ENCODE measurements around the gene VPS52.
"Not testable (repeated sequence)": the region's sequence is repeated elsewhere in the genome, so short reads cannot be mapped to it uniquely, and the experiment has no call there.

The VPS52 gene

DNA sequence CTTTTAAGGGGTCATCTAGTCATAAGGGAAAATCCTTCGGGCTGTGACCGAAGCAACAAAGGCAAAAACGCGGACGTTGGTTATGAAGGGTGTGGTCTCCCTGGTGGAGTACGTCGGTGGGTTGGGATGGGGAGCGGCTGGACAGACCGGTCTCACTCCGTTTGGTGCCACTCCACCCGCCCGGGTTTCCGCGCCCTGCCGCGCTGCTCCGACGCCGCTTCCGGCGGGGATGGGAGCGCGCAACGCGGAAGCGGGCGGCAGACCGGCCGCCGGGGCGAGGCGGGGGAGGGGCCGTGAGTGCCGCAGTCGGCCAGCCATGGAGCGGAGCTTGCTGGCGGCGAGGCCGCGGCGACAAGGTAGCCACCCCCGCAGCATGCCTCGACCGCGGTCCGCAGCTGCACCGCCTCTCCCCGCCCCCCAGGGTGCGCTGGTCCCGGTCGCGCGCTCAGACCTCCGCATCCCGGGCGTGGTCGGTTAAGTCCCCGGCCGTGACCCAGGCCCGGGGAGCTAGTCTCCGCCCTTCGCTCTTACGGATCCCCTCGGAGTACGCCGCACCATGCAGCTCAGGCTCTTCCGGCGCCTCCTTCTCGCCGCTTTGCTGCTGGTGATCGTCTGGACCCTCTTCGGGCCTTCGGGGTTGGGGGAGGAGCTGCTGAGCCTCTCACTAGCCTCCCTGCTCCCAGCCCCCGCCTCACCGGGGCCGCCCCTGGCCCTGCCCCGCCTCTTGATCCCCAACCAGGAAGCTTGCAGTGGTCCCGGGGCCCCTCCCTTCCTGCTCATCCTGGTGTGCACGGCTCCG is 5.4 kb upstream of the VPS52 start, which contains the start of gene B3GALT4:
B3GALT4 (plus strand) TSS at position 260 of the 799 bp plus-strand sequence; CDS start at position 557, 297 bp downstream.
- Histone ChIP-seq H4K8ac (ENCODE audit: low read depth, low read length) (no peak within 1 kb of the TSS), H3K9me3 (replicated peaks in 1 of 2; ENCODE audit: control insufficient read depth in 2 of 2, insufficient read depth in 1 of 2, low read depth in 1 of 2, low read length in 2 of 2) (no peaks in the 10 kb centered on the region), H2AFZ (ENCODE audit: low read length) (peak within 1 kb of the TSS; percentile 86), H3K23ac (ENCODE audit: low read depth, low read length, poor library complexity) (peak within 1 kb of the TSS; percentile 99), H3K27ac (replicated peaks; ENCODE audit: low read length) (peak within 1 kb of the TSS; percentile 89), H3K4me1 (ENCODE audit: control insufficient read depth in 2 of 2, insufficient read depth in 1 of 2, low read depth in 1 of 2, low read length in 2 of 2) (peaks cover 20 to 27% of the 10 kb centered on the region in 2 donors), H3K14ac (ENCODE audit: low read length) (no peak within 1 kb of the TSS), H2BK12ac (ENCODE audit: low read length) (peak within 1 kb of the TSS; percentile 47), H3K36me3 (replicated peaks in 1 of 2; ENCODE audit: control insufficient read depth in 2 of 2, insufficient read depth in 2 of 2, low read length in 2 of 2) (peaks cover 46 to 81% of the 10 kb centered on the region in 2 donors), H2BK120ac (ENCODE audit: low read depth, low read length) (peak within 1 kb of the TSS; percentile 73), H3K4me2 (ENCODE audit: insufficient read depth, low read length, poor library complexity, severe bottlenecking) (peak within 1 kb of the TSS; percentile 88), H3K79me1 (ENCODE audit: low read depth, low read length) (peaks cover 10% of the 10 kb centered on the region), H2BK15ac (ENCODE audit: low read length) (peak within 1 kb of the TSS; percentile 69), H3K27me3 (ENCODE audit: control insufficient read depth in 3 of 3, insufficient read depth in 3 of 3, low read depth in 1 of 3, low read length in 3 of 3) (no peaks in the 10 kb centered on the region), H3K4me3 (ENCODE audit: low read length in 2 of 2) (peak within 1 kb of the TSS; percentile 42 to 79), H2BK5ac (ENCODE audit: low read length) (peak within 1 kb of the TSS; percentile 76), H3K4ac (ENCODE audit: low read length) (no peak within 1 kb of the TSS), H2AK5ac (ENCODE audit: low read depth, low read length) (peak within 1 kb of the TSS; percentile 59), H3K9ac (ENCODE audit: low read depth, low read length, poor library complexity) (peak within 1 kb of the TSS; percentile 89), H3K18ac (ENCODE audit: low read length) (peak within 1 kb of the TSS; percentile 90), H4K91ac (ENCODE audit: low read depth, low read length, poor library complexity) (no peak within 1 kb of the TSS)
- DNase-seq (ENCODE audit: low spot score) = peak; percentile 81
- WGBS, 2 donors (ENCODE audit: extremely low coverage in 2 of 2, insufficient read length in 2 of 2, insufficient replicate concordance in 1 of 2) = no CpG with 5 or more reads among the region's 80 CpGs

DNA sequence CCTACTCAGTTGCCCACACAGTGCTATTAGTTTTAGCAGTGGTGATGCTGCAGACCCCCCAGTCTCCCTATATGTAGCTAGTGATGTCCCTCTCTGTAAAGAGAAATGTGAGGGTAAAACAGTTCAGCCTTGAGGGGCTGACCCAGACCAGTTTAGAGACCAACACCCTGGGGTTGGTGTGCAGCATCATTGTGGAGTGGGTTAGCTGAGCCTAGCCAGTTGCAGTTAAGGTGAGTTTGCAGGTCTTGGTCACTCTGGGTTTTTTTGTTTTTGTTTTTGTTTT is 4.8 kb upstream of the VPS52 start:
- Histone ChIP-seq H3K36me3 (replicated peaks in 1 of 2; ENCODE audit: control insufficient read depth in 2 of 2, insufficient read depth in 2 of 2, low read length in 2 of 2) (peaks cover 46 to 79% of the 10 kb centered on the region in 2 donors), H3K14ac (ENCODE audit: low read length) (no peak overlapping the region), H2BK120ac (ENCODE audit: low read depth, low read length) (no peak overlapping the region), H3K4ac (ENCODE audit: low read length) (no peak overlapping the region), H2BK12ac (ENCODE audit: low read length) (no peak overlapping the region), H3K4me3 (ENCODE audit: low read length in 2 of 2) (peak overlapping the region; percentile 42 to 79), H3K79me1 (ENCODE audit: low read depth, low read length) (peaks cover 8% of the 10 kb centered on the region), H2BK15ac (ENCODE audit: low read length) (no peak overlapping the region), H3K27ac (replicated peaks; ENCODE audit: low read length) (peak overlapping the region; percentile 89), H4K91ac (ENCODE audit: low read depth, low read length, poor library complexity) (no peak overlapping the region), H3K4me1 (ENCODE audit: control insufficient read depth in 2 of 2, insufficient read depth in 1 of 2, low read depth in 1 of 2, low read length in 2 of 2) (peaks cover 20 to 27% of the 10 kb centered on the region in 2 donors), H4K8ac (ENCODE audit: low read depth, low read length) (no peak overlapping the region), H2AK5ac (ENCODE audit: low read depth, low read length) (peak overlapping the region; percentile 59), H3K9me3 (replicated peaks in 1 of 2; ENCODE audit: control insufficient read depth in 2 of 2, insufficient read depth in 1 of 2, low read depth in 1 of 2, low read length in 2 of 2) (no peaks in the 10 kb centered on the region), H2AFZ (ENCODE audit: low read length) (peak overlapping the region; percentile 86), H3K4me2 (ENCODE audit: insufficient read depth, low read length, poor library complexity, severe bottlenecking) (peak overlapping the region; percentile 88), H3K23ac (ENCODE audit: low read depth, low read length, poor library complexity) (no peak overlapping the region), H3K18ac (ENCODE audit: low read length) (no peak overlapping the region), H3K9ac (ENCODE audit: low read depth, low read length, poor library complexity) (peak overlapping the region; percentile 63), H2BK5ac (ENCODE audit: low read length) (no peak overlapping the region), H3K27me3 (ENCODE audit: control insufficient read depth in 3 of 3, insufficient read depth in 3 of 3, low read depth in 1 of 3, low read length in 3 of 3) (no peaks in the 10 kb centered on the region)
- DNase-seq (ENCODE audit: low spot score) = no peak

DNA sequence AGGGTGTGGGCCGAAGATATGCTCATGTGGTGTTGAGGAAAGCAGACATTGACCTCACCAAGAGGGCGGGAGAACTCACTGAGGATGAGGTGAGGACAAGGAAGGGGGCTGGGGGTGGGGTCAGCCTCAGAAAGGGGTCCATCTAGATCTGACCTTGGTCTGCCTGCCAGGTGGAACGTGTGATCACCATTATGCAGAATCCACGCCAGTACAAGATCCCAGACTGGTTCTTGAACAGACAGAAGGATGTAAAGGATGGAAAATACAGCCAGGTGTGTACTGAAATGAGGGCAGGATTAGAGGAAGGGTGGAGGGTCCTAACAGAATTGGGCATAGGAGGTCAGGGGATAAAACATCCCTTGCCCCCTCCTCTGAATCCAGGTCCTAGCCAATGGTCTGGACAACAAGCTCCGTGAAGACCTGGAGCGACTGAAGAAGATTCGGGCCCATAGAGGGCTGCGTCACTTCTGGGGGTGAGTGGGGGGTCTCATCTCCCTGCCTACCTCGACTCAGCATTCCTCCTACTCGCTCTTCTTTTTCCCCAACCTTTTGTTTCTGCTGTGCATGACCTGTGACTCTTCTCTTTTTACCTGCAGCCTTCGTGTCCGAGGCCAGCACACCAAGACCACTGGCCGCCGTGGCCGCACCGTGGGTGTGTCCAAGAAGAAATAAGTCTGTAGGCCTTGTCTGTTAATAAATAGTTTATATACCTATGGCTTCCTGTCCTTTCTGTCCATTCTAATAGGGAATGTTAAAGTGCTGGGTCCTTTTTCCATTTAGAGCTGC is 4.3 kb upstream of the VPS52 start:
- H2BK12ac ChIP-seq (ENCODE audit: low read length); H3K79me1 ChIP-seq (ENCODE audit: low read depth, low read length); H3K18ac ChIP-seq (ENCODE audit: low read length); H3K14ac ChIP-seq (ENCODE audit: low read length); H3K23ac ChIP-seq (ENCODE audit: low read depth, low read length, poor library complexity); H4K8ac ChIP-seq (ENCODE audit: low read depth, low read length); H3K9me3 ChIP-seq (replicated peaks in 1 of 2; ENCODE audit: control insufficient read depth in 2 of 2, insufficient read depth in 1 of 2, low read depth in 1 of 2, low read length in 2 of 2); H3K4ac ChIP-seq (ENCODE audit: low read length); H3K27me3 ChIP-seq (ENCODE audit: control insufficient read depth in 3 of 3, insufficient read depth in 3 of 3, low read depth in 1 of 3, low read length in 3 of 3); H2AFZ ChIP-seq (ENCODE audit: low read length); H2AK5ac ChIP-seq (ENCODE audit: low read depth, low read length); H2BK15ac ChIP-seq (ENCODE audit: low read length); H2BK5ac ChIP-seq (ENCODE audit: low read length); H2BK120ac ChIP-seq (ENCODE audit: low read depth, low read length); DNase-seq (ENCODE audit: low spot score); H4K91ac ChIP-seq (ENCODE audit: low read depth, low read length, poor library complexity): not testable (repeated sequence)
- WGBS, 2 donors (ENCODE audit: extremely low coverage in 2 of 2, insufficient read length in 2 of 2, insufficient replicate concordance in 1 of 2) = no CpG with 5 or more reads among the region's 16 CpGs
- H3K4me3 ChIP-seq (ENCODE audit: low read length in 2 of 2) = peak overlapping the region in 1 of 2 donors; percentile 42
- H3K36me3 ChIP-seq (replicated peaks in 1 of 2; ENCODE audit: control insufficient read depth in 2 of 2, insufficient read depth in 2 of 2, low read length in 2 of 2) = peaks cover 44 to 77% of the 10 kb centered on the region in 2 donors
- H3K9ac ChIP-seq (ENCODE audit: low read depth, low read length, poor library complexity) = peak overlapping the region; percentile 61
- H3K27ac ChIP-seq (replicated peaks; ENCODE audit: low read length) = peak overlapping the region; percentile 89
- H3K4me1 ChIP-seq (ENCODE audit: control insufficient read depth in 2 of 2, insufficient read depth in 1 of 2, low read depth in 1 of 2, low read length in 2 of 2) = peaks cover 20 to 27% of the 10 kb centered on the region in 2 donors
- H3K4me2 ChIP-seq (ENCODE audit: insufficient read depth, low read length, poor library complexity, severe bottlenecking) = peak overlapping the region; percentile 88

Data from neuronal stem cell (in vitro differentiated cells).